ENCODE measurements around the gene TNFRSF1B.

The TNFRSF1B gene

DNA sequence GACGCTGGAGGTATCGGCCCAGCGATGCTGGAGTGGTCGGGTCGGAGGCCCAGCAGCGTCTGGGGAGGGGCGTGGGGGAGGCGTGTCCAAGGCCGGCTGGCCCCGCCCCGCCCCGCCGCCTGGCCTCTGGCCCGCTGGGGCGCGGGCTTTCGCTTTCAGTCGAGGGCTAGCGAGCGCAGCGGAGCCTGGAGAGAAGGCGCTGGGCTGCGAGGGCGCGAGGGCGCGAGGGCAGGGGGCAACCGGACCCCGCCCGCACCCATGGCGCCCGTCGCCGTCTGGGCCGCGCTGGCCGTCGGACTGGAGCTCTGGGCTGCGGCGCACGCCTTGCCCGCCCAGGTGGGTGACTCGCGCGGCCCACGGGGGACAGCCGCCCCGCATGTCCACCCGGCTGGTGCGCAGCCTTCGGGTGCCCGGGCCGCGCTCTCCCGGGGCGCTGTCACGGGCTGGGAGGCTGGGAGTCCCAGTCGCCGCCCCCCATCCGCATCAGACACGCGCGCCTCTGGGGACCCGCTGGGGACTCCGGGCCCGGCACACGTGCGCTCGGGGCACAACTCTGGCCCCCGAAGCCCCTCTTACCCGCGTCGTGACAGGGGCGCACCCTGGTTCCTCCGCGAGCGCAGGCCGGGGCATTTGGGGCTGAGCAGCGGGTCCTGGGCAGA lies at the start of gene TNFRSF1B:
Gene TNFRSF1B (plus strand): TSS at position 158 of the 659 bp plus-strand sequence. CDS start 101 bp downstream, at position 259.
- DNase-seq (ENCODE audit: low spot score) = no peak

DNA sequence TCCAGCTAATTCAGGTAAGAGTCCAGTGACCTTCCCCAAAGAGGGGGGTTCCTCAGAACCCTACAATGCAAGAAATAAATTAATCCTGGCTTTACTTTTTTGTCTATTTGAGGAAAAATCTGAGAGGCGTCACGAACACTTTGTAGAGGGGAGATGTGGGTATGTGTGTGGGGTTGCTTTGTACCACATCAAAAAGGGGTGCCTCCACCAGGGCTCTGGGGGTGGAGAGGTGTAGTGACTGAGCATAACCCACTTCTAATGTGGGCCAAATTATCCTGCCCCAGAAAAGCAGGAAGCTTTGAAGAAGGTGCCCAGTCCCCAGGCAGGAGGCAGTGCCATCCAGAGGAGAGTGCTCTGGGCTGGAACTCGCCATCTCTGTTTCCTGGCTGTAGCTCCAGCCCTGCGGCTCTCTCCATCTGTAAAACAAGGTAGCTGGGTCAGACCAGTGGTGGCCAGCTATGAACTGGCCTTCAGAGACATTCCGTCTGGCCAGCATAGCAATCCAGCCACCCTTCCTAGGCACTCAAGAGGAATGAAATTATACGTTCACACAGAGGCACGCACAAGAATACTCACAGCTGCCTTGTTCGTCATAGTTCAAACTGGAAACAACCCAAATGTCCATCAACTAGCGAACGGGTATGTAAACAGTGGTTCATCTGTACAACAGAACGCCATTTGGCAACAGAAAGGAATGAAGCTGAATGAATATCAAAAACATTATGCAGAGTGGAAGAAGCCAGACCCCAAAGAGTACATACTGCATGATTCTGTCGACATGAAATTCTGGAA lies 45.4 kb upstream of the TNFRSF1B start:
- DNase-seq (ENCODE audit: low spot score) = no peak

DNA sequence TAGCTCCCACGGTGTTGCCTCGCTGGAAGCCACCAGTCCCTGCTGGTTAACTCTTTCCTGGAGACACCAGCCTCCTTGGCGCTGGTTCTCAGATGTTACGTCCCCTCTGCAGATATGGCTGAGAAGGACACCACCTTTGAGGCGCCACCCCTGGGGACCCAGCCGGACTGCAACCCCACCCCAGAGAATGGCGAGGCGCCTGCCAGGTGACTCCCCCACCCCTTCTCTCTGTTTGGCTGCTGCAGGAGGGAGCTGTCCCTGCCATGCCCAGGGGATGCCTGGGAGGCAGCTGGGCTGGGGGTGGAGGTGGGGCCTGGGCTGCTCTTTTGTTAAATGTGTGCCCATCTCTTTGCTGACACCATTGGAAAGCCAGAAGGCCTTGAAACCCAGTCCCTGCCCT lies 43.6 kb upstream of the TNFRSF1B start:
- no peak for DNase-seq (ENCODE audit: low spot score)

- DNase-seq (ENCODE audit: low spot score) = peak; percentile 60
Measured at GRCh38 chr1:12124693-12125421, 41.9 kb upstream of the TNFRSF1B start.

- no peak for DNase-seq (ENCODE audit: low spot score)
Measured at GRCh38 chr1:12125422-12126355, 41.1 kb upstream of the TNFRSF1B start.

- DNase-seq (ENCODE audit: low spot score) = no peak
Measured at GRCh38 chr1:12126781-12127180, 40.0 kb upstream of the TNFRSF1B start.

- no peak for DNase-seq (ENCODE audit: low spot score)
Measured at GRCh38 chr1:12127206-12127810, 39.5 kb upstream of the TNFRSF1B start.

DNA sequence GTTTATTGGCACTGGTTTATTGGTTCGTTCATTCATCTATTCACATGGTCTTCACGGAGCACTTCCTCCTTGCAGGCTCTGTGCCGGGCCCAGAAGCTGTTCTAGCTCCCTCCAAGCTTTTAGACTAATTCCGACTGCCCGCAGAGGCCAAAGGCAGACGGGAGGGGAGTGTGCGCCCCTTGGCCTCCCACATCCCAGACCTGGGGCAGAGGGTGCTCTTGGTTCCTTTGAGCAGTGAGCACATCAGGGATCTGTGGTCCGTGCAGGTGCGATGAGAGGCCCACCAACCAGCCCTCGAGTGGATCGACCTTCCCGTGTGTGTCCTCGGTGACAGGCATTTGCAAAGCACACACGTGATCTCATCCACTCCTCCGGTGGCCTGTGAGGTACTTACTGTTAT lies 38.7 kb upstream of the TNFRSF1B start:
- DNase-seq (ENCODE audit: low spot score) = no peak

DNA sequence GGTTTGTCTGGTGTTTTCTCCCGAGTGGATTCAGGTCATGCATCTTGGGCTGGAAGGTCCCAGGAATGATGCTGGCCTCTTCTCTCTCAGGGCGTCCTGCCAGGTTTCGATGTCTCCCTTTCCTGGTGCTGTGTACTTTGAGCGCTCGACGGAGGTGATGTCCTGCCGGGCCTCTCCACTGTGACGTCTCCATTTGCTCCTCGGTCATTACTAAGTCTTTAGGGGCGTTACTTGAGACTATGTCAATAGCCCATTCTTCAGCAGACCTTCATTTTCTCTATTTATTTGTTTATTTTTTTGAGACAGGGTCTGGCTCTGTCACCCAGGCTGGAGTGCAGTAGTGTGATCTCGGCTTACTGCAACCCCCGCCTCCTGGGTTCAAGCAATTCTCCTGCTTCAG lies 37.2 kb upstream of the TNFRSF1B start:
- DNase-seq (ENCODE audit: low spot score) = no peak

- no peak for DNase-seq (ENCODE audit: low spot score)
Measured at GRCh38 chr1:12130466-12131130, 36.2 kb upstream of the TNFRSF1B start.

DNA sequence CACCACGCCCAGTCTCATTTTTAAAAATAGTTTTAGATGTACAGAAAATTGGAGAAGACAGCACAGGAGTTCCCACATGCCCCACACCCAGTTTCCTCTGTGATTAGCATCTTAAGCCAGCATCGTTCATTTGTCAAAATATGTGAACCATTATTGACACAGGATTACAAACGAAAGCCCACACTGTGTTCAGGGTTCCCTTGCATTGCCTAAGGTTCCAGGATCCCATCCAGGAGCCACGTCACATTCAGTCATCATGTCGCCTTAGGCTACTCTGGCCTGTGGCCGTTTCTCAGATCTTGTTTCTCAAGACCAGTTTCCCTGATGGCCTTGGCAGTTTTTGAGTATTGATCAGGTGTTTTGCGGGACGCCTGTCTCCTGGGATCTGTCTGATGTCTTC lies 34.7 kb upstream of the TNFRSF1B start:
- DNase-seq (ENCODE audit: low spot score) = no peak

GRCh38 chr1:12134716-12135115 lies 32.1 kb upstream of the TNFRSF1B start:
- no peak for DNase-seq (ENCODE audit: low spot score)

GRCh38 chr1:12135612-12136011 lies 31.2 kb upstream of the TNFRSF1B start:
- no peak for DNase-seq (ENCODE audit: low spot score)

GRCh38 chr1:12136916-12137610 lies 29.7 kb upstream of the TNFRSF1B start:
- no peak for DNase-seq (ENCODE audit: low spot score)

DNA sequence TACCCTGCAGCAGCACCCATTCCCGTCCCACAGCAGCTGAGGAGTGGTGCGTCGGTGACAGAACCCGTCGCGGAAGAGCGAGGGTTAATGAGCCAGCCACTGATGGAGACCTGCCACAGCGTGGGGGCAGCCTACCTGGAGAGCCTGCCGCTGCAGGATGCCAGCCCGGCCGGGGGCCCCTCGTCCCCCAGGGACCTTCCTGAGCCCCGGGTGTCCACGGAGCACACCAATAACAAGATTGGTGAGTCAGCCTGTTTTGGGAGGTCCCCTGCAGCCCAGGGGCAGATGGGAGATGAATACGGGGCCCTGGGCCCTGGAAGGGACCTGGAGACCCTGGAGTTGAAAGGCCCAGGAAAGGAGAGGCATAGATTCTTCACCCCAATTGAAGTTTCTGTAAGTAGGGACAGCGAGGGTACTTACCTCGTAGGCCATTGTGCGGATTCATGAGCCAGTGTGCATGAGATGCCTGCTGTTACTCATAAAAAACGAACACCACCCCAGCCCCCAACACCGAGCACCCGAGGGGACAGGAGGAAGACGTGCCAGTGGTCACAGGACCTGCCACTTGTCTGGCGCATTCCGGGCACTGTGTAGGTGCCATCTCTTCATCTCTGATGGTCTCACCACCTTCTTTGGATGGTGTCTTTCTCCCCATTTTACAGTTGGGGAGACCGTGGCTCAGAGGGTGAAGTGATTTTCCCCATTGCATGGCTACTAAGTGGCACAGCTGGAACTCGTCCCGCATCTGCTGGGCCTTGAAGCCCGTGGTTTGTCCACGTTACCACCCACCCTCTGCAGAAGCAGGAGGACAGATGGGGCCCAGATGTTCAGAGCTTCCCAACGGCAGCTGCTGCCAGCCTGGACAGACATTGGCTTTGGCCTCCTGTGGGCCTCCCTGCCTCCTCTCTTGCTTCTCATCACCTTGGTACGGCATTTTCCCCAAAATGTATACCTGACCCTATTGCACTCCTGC lies 28.3 kb upstream of the TNFRSF1B start:
- no peak for DNase-seq (ENCODE audit: low spot score)

GRCh38 chr1:12140016-12140415 lies 26.8 kb upstream of the TNFRSF1B start:
- DNase-seq (ENCODE audit: low spot score) = no peak

DNA sequence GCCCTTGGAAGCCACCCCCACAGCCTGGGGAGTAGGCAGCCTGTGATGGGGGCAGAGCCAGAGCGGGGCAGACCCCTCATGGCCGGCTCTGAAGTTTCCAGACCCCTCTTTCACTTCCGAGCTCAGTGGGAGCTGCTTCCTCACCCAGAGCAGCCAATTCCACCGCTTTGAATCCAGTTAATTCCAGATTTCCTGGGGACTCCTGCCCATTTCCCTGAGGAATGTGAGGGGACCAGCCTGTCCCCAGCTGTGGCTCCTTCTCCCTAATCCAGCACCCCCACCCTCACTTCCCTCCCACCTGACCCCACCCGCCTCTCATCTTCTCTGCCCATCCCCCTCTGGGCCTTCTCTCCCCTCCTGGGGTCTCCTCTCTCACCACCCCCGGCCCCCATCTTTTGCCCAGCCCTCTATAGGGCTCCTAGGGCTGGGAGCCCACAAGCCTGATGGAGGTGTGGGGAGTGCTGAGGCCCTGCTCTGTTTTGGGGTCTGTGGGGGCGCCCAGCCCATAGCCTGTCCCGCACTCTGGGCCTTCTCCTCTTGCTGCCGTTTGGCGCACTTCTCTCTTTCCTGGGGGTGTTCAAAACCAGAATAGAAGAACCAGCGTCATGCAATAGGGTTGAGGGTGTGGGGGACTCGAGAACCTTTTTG lies 26.2 kb upstream of the TNFRSF1B start:
- DNase-seq (ENCODE audit: low spot score) = no peak

- no peak for DNase-seq (ENCODE audit: low spot score)
Measured at GRCh38 chr1:12141163-12141850, 25.5 kb upstream of the TNFRSF1B start.
